HepG2 (cell line): Measurements from ENCODE around the gene KAT6B. TPM values are rescaled to one million over a fixed set of nuclear protein-coding genes. Genes with fewer than 3 reads are reported as not detected.
A peak's percentile ranks its signal among the peaks of the same experiment; 100 is the strongest.

Source experiments
- CCDC6 ChIP-seq: sonication (generic); formaldehyde crosslinking; IDR thresholded peaks from 2 replicates; pipeline ENCODE4 v1.8.1; 2022; ENCODE audit warnings: mild to moderate bottlenecking, missing genetic modification reagents, moderate library complexity
- ELF1 ChIP-seq: sonication (generic); formaldehyde crosslinking; IDR thresholded peaks from 2 replicates; pipeline ENCODE4 v1.4.0; 2020; ENCODE audit warnings: missing genetic modification reagents
- FOXC1 ChIP-seq: sonication (generic); formaldehyde crosslinking; IDR thresholded peaks from 2 replicates; pipeline ENCODE4 v1.8.0; 2022; ENCODE audit warnings: mild to moderate bottlenecking, missing genetic modification reagents, borderline replicate concordance
- GRHL1 ChIP-seq: sonication (generic); formaldehyde crosslinking; conservative IDR thresholded peaks from 2 replicates; pipeline ENCODE4 v1.8.0; 2022; ENCODE audit warnings: missing genetic modification reagents
- HNF4G ChIP-seq, 2 experiments: sonication (generic) in 1 of 2; formaldehyde crosslinking in 1 of 2; IDR thresholded peaks; 2 replicates each; pipeline versions ENCODE4 v1.4.0 to v1.6.1; 2011 to 2020; ENCODE audit warnings: borderline replicate concordance in 2 of 2, low read depth in 2 of 2, mild to moderate bottlenecking in 2 of 2, low read length in 1 of 2, missing genetic modification reagents in 1 of 2, moderate library complexity in 1 of 2
- MEF2D ChIP-seq: sonication (generic); formaldehyde crosslinking; IDR thresholded peaks from 2 replicates; pipeline ENCODE4 v1.5.1; 2020; ENCODE audit warnings: mild to moderate bottlenecking, missing genetic modification reagents
- MTA3 ChIP-seq: sonication (generic); formaldehyde crosslinking; IDR thresholded peaks from 2 replicates; pipeline ENCODE4 v1.4.0; 2020; ENCODE audit warnings: missing genetic modification reagents
- MYPOP ChIP-seq: sonication (generic); formaldehyde crosslinking; IDR thresholded peaks from 2 replicates; pipeline ENCODE4 v1.8.1; 2023; ENCODE audit warnings: mild to moderate bottlenecking, moderate library complexity, missing genetic modification reagents
- NCOA2 ChIP-seq: sonication (generic); formaldehyde crosslinking; IDR thresholded peaks from 2 replicates; pipeline ENCODE4 v1.8.0; 2022; ENCODE audit warnings: inconsistent platforms
- NFIB ChIP-seq: sonication (generic); formaldehyde crosslinking; IDR thresholded peaks from 2 replicates; pipeline ENCODE4 v1.9.0; 2021; ENCODE audit warnings: missing genetic modification reagents, mild to moderate bottlenecking, borderline replicate concordance
- SPEN ChIP-seq: sonication (generic); formaldehyde crosslinking; IDR thresholded peaks from 2 replicates; pipeline ENCODE4 v1.5.1; 2020; ENCODE audit warnings: low read depth, mild to moderate bottlenecking, missing genetic modification reagents
- TEF ChIP-seq: sonication (generic); formaldehyde crosslinking; IDR thresholded peaks from 2 replicates; pipeline ENCODE4 v1.5.0; 2020; ENCODE audit warnings: missing genetic modification reagents
- ZFP1 ChIP-seq: IDR thresholded peaks from 2 replicates; pipeline ENCODE4 v1.6.1; 2016
- ZNF20 ChIP-seq: sonication (generic); formaldehyde crosslinking; IDR thresholded peaks from 2 replicates; pipeline ENCODE4 v1.4.0; 2020; ENCODE audit warnings: mild to moderate bottlenecking, moderate library complexity, missing genetic modification reagents
- ZNF230 ChIP-seq: sonication (generic); formaldehyde crosslinking; IDR thresholded peaks from 2 replicates; pipeline ENCODE4 v1.4.0; 2020; ENCODE audit warnings: mild to moderate bottlenecking, missing genetic modification reagents
- ZNF24 ChIP-seq: fragments of 450-650 bp; IDR thresholded peaks from 2 replicates; pipeline ENCODE4 v1.6.1; 2017; ENCODE audit warnings: antibody characterized with exemption, mild to moderate bottlenecking
- ZNF484 ChIP-seq: sonication (generic); formaldehyde crosslinking; IDR thresholded peaks from 2 replicates; pipeline ENCODE4 v1.5.1; 2020; ENCODE audit warnings: mild to moderate bottlenecking, low read depth, missing genetic modification reagents, borderline replicate concordance
- ZNF646 ChIP-seq: sonication (generic); formaldehyde crosslinking; IDR thresholded peaks from 2 replicates; pipeline ENCODE4 v1.9.0; 2021; ENCODE audit warnings: mild to moderate bottlenecking, missing genetic modification reagents
- ZNF672 ChIP-seq: sonication (generic); formaldehyde crosslinking; IDR thresholded peaks from 2 replicates; pipeline ENCODE4 v1.8.1; 2022; ENCODE audit warnings: missing genetic modification reagents
- ZSCAN30 ChIP-seq: sonication (generic); formaldehyde crosslinking; IDR thresholded peaks from 2 replicates; pipeline ENCODE4 v1.5.0; 2020; ENCODE audit warnings: mild to moderate bottlenecking, missing genetic modification reagents
- polyA plus RNA-seq, 8 experiments: library from polyadenylated mRNA; depleted of rRNA in 3 of 8; stranded (reverse) in 7 of 8; unstranded in 1 of 8; fragments of >200 nt; fragmentation: Illumina TruSeq in 4 of 8; extraction: Trizol in 4 of 8; gene quantifications; 2 replicates each; pipeline versions ENCODE4 v1.2.1 to v1.2.3, GENCODE V29; 2011 to 2016; ENCODE audit warnings: low read depth in 4 of 8, missing spikeins in 1 of 8, mixed read lengths in 1 of 8; ENCODE audit not compliant: insufficient read depth in 1 of 8
- total RNA-seq, 5 experiments: library from RNA; depleted of rRNA; stranded (reverse); fragments of >200 nt; fragmentation: Illumina TruSeq; extraction: Trizol; gene quantifications; 2 replicates each; pipeline ENCODE4 v1.2.3, GENCODE V29; 2016; ENCODE audit warnings: low read depth in 1 of 5

Gene KAT6B
- total and polyA plus RNA-seq, 2 of the 13 experiments (the other 11 are each of a cell fraction or from before 2014, with no cell fraction given) = 3.0 to 9.5 TPM

GRCh38 chr10:74825371-74826141 is 844 bp upstream of the KAT6B start (continued):
- TF ChIP-seq ZNF230 (CRISPR knock-in tag) = no peak
- TF ChIP-seq ZNF646 (CRISPR knock-in tag) = no peak
- no peak for TF ChIP-seq ZNF484
- no peak for TF ChIP-seq CCDC6
- no peak for TF ChIP-seq ZNF24
- no peak for TF ChIP-seq NFIB (CRISPR knock-in tag)
- no peak for TF ChIP-seq ELF1
- no peak for TF ChIP-seq MYPOP (CRISPR knock-in tag)
- TF ChIP-seq ZNF20 (CRISPR knock-in tag) = no peak
- no peak for TF ChIP-seq ZNF672 (CRISPR knock-in tag)
- no peak for TF ChIP-seq ZSCAN30
- TF ChIP-seq NCOA2 (CRISPR knock-in tag) = no peak
- TF ChIP-seq MTA3 (CRISPR knock-in tag) = no peak
- TF ChIP-seq ZFP1 = no peak
- no peak for TF ChIP-seq TEF (CRISPR knock-in tag)
- no peak for TF ChIP-seq GRHL1 (CRISPR knock-in tag)
- 0 out of 2 replicates have a peak, but pooled peaks have one; percentile 22 for TF ChIP-seq FOXC1
- TF ChIP-seq MEF2D (CRISPR knock-in tag) = no peak
- no peak for TF ChIP-seq HNF4G (IDR thresholded peaks at IDR 0.05; ENCODE audit: borderline replicate concordance, low read depth, low read length)
- TF ChIP-seq HNF4G (CRISPR knock-in tag; IDR thresholded peaks at IDR 0.05; ENCODE audit: borderline replicate concordance, low read depth) = no peak; the same call in 1 of the 2 replicates
- no peak for TF ChIP-seq SPEN (CRISPR knock-in tag)
